ENCODE data around the gene AP5S1.

The AP5S1 gene

DNA sequence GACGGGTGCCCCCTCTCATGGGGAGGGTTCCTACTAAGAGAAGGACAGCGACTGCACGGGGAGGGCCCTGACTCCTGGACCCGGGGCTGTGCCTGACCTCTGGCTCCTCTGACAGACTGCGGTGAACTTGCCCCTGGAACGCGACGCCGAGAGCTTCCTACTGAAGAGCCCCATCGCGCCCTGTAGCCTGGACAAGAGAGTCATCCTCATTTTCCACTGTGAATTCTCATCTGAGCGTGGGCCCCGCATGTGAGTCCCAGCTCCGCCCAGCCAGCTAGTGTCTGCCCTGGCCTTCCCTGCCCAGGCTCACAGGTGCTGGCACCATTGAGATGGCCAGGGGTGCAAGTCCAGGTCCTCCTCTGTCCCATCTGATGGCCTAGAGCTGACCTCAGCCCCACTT lies 17.1 kb upstream of the AP5S1 start:
- Histone ChIP-seq H3K36me3 (replicated peaks; ENCODE audit: low read depth, low read length) (peaks cover 49% of the 10 kb centered on the region), H2AFZ (ENCODE audit: low read depth, low read length) (no peak overlapping the region)

DNA sequence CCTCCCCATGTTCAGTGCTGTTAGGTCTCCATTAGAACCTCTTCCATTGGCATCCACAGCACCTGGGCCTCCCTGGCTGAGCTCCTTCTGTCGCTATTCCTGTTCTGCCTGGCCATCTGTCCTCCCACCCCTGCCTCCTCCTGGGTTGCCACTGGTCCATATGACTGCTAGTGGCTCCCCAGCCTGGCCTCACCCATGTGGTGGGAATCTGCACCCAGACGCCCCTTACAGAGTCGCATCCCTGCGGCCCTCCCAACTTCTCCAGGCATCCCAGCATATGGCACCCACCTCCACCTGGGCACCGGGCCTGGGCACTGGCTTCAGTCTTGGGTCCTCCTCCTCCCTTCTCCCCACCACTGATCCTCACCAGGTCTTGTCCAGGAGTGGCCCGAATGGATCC lies 16.5 kb upstream of the AP5S1 start:
- H3K36me3 ChIP-seq (replicated peaks; ENCODE audit: low read depth, low read length), result peaks cover 45% of the 10 kb centered on the region
- H3K4me1 ChIP-seq (ENCODE audit: low read length), result peaks cover 16% of the 10 kb centered on the region; the same call in 1 of the 2 replicates

More for the DNA sequence above, 17.1 kb upstream of the AP5S1 start:
- H3K4me2 ChIP-seq (ENCODE audit: low read length), result no peak overlapping the region
- no peaks in the 10 kb centered on the region for H4K20me1 ChIP-seq (ENCODE audit: insufficient read depth, low read length)
- no peaks in the 10 kb centered on the region for H3K9me3 ChIP-seq (ENCODE audit: insufficient read depth, low read length)
- H3K9ac ChIP-seq (ENCODE audit: low read length), result no peak overlapping the region
- no peaks in the 10 kb centered on the region for H3K27me3 ChIP-seq (ENCODE audit: low read depth, low read length)
- no peak for TF ChIP-seq EZH2phosphoT487 (IDR thresholded peaks at IDR 0.05; ENCODE audit: low read depth)
- TF ChIP-seq, protein P1, sequence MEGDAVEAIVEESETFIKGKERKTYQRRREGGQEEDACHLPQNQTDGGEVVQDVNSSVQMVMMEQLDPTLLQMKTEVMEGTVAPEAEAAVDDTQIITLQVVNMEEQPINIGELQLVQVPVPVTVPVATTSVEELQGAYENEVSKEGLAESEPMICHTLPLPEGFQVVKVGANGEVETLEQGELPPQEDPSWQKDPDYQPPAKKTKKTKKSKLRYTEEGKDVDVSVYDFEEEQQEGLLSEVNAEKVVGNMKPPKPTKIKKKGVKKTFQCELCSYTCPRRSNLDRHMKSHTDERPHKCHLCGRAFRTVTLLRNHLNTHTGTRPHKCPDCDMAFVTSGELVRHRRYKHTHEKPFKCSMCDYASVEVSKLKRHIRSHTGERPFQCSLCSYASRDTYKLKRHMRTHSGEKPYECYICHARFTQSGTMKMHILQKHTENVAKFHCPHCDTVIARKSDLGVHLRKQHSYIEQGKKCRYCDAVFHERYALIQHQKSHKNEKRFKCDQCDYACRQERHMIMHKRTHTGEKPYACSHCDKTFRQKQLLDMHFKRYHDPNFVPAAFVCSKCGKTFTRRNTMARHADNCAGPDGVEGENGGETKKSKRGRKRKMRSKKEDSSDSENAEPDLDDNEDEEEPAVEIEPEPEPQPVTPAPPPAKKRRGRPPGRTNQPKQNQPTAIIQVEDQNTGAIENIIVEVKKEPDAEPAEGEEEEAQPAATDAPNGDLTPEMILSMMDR (IDR thresholded peaks at IDR 0.05; ENCODE audit: low read depth, low read length), result no peak
- H3K27ac ChIP-seq (ENCODE audit: low read length), result no peak overlapping the region
- no peak overlapping the region for H3K4me3 ChIP-seq (ENCODE audit: low read length)
- H3K79me2 ChIP-seq (ENCODE audit: low read length), result no peaks in the 10 kb centered on the region
- H3K4me1 ChIP-seq (ENCODE audit: low read length), result peaks cover 16% of the 10 kb centered on the region; the same call in 1 of the 2 replicates

DNA sequence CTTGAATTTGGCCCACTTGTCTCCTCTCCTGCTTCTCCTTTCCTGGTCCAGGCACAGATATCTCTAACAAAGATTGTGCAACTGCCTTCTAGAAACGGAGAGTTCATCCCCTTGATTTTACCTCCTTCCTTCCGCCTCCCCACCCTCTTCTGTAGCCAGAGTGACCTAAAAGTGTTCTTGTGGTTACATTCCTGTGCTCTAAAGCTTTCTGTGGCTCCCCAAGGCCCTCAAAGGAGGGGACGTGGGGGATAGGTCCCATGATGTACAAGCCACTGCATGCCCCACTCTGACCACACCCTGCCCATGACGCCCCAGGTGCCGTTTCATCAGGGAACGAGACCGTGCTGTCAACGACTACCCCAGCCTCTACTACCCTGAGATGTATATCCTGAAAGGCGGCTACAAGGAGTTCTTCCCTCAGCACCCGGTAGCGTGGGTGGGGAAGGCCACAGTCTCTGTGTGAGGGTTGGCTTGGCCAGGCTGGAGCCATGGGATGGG lies 16.0 kb upstream of the AP5S1 start:
- Histone ChIP-seq H3K4me2 (ENCODE audit: low read length) (no peak overlapping the region), H3K9ac (ENCODE audit: low read length) (no peak overlapping the region), H2AFZ (ENCODE audit: low read depth, low read length) (no peak overlapping the region), H3K27ac (ENCODE audit: low read length) (no peak overlapping the region), H3K79me2 (ENCODE audit: low read length) (no peaks in the 10 kb centered on the region), H3K4me3 (ENCODE audit: low read length) (no peak overlapping the region), H3K4me1 (ENCODE audit: low read length) (peaks cover 11% of the 10 kb centered on the region; the same call in 1 of the 2 replicates), H3K9me3 (ENCODE audit: insufficient read depth, low read length) (no peaks in the 10 kb centered on the region), H3K27me3 (ENCODE audit: low read depth, low read length) (no peaks in the 10 kb centered on the region), H4K20me1 (ENCODE audit: insufficient read depth, low read length) (no peaks in the 10 kb centered on the region), H3K36me3 (replicated peaks; ENCODE audit: low read depth, low read length) (peaks cover 43% of the 10 kb centered on the region)
- TF ChIP-seq EZH2phosphoT487 (IDR thresholded peaks at IDR 0.05; ENCODE audit: low read depth), result no peak
- TF ChIP-seq, protein P1 (IDR thresholded peaks at IDR 0.05; ENCODE audit: low read depth, low read length), result no peak

More for the DNA sequence above, 16.5 kb upstream of the AP5S1 start:
- H3K4me2 ChIP-seq (ENCODE audit: low read length), result no peak overlapping the region
- no peaks in the 10 kb centered on the region for H3K27me3 ChIP-seq (ENCODE audit: low read depth, low read length)
- H3K4me3 ChIP-seq (ENCODE audit: low read length), result no peak overlapping the region
- H3K9me3 ChIP-seq (ENCODE audit: insufficient read depth, low read length), result no peaks in the 10 kb centered on the region
- TF ChIP-seq, protein P1 (IDR thresholded peaks at IDR 0.05; ENCODE audit: low read depth, low read length), result no peak
- no peak for TF ChIP-seq EZH2phosphoT487 (IDR thresholded peaks at IDR 0.05; ENCODE audit: low read depth)
- no peak overlapping the region for H3K27ac ChIP-seq (ENCODE audit: low read length)
- no peaks in the 10 kb centered on the region for H4K20me1 ChIP-seq (ENCODE audit: insufficient read depth, low read length)
- no peak overlapping the region for H2AFZ ChIP-seq (ENCODE audit: low read depth, low read length)
- no peak overlapping the region for H3K9ac ChIP-seq (ENCODE audit: low read length)
- no peaks in the 10 kb centered on the region for H3K79me2 ChIP-seq (ENCODE audit: low read length)

DNA sequence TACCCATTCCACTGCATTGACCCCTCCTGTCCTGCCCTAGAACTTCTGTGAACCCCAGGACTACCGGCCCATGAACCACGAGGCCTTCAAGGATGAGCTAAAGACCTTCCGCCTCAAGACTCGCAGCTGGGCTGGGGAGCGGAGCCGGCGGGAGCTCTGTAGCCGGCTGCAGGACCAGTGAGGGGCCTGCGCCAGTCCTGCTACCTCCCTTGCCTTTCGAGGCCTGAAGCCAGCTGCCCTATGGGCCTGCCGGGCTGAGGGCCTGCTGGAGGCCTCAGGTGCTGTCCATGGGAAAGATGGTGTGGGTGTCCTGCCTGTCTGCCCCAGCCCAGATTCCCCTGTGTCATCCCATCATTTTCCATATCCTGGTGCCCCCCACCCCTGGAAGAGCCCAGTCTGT lies 15.6 kb upstream of the AP5S1 start:
- Histone ChIP-seq H3K36me3 (replicated peaks; ENCODE audit: low read depth, low read length) (peaks cover 43% of the 10 kb centered on the region), H2AFZ (ENCODE audit: low read depth, low read length) (no peak overlapping the region), H3K79me2 (ENCODE audit: low read length) (no peaks in the 10 kb centered on the region), H3K9ac (ENCODE audit: low read length) (no peak overlapping the region), H3K4me1 (ENCODE audit: low read length) (peaks cover 6% of the 10 kb centered on the region; the same call in 1 of the 2 replicates), H3K4me2 (ENCODE audit: low read length) (no peak overlapping the region), H3K27ac (ENCODE audit: low read length) (no peak overlapping the region), H3K9me3 (ENCODE audit: insufficient read depth, low read length) (no peaks in the 10 kb centered on the region), H3K4me3 (ENCODE audit: low read length) (no peak overlapping the region), H3K27me3 (ENCODE audit: low read depth, low read length) (no peaks in the 10 kb centered on the region), H4K20me1 (ENCODE audit: insufficient read depth, low read length) (no peaks in the 10 kb centered on the region)
- TF ChIP-seq, protein P1 (IDR thresholded peaks at IDR 0.05; ENCODE audit: low read depth, low read length), result no peak
- TF ChIP-seq EZH2phosphoT487 (IDR thresholded peaks at IDR 0.05; ENCODE audit: low read depth), result no peak
